SJCRH30 (cell line): Measurements from ENCODE around the gene FRMPD3. TPM values are rescaled to one million over a fixed set of nuclear protein-coding genes. Genes with fewer than 3 reads are reported as not detected.
"Not testable (repeated sequence)": the region's sequence is repeated elsewhere in the genome, so short reads cannot be mapped to it uniquely, and the experiment has no call there.

ENCODE experiments used
- DNase-seq, 2 experiments: peaks; one replicate each; pipeline ENCODE4 v3.0.0-alpha.2; 2015 to 2020
- H3K27ac ChIP-seq: fragments of 250-450 bp; sonication (Bioruptor Pico); 2 replicates; pipeline ENCODE4 v1.5.1; 2020; ENCODE audit warnings: mild to moderate bottlenecking, moderate library complexity
- H3K27me3 ChIP-seq: fragments of 250-450 bp; sonication (Bioruptor Pico); 2 replicates; pipeline ENCODE4 v1.5.1; 2020; ENCODE audit warnings: mild to moderate bottlenecking, moderate library complexity
- H3K36me3 ChIP-seq: fragments of 250-450 bp; sonication (Bioruptor Pico); 2 replicates; pipeline ENCODE4 v1.5.1; 2020; ENCODE audit warnings: mild to moderate bottlenecking, moderate library complexity
- H3K4me1 ChIP-seq: fragments of 250-450 bp; sonication (Bioruptor Pico); 2 replicates; pipeline ENCODE4 v1.5.1; 2020; ENCODE audit warnings: mild to moderate bottlenecking, moderate library complexity
- H3K4me3 ChIP-seq: fragments of 250-450 bp; sonication (Bioruptor Pico); 2 replicates; pipeline ENCODE4 v1.5.1; 2020; ENCODE audit warnings: mild to moderate bottlenecking, moderate library complexity
- H3K9me3 ChIP-seq: fragments of 250-450 bp; sonication (Bioruptor Pico); replicated peaks from 2 replicates; pipeline ENCODE4 v1.5.1; 2020; ENCODE audit warnings: mild to moderate bottlenecking, moderate library complexity
- total RNA-seq: library from RNA; depleted of rRNA; stranded (reverse); fragments of >200 nt; shearing (Covaris generic); gene quantifications from 2 replicates; pipeline ENCODE4 v1.2.3, GENCODE V29; 2014

Gene FRMPD3
- total RNA-seq, 1 experiment from 2014 or later, result 0.04 TPM

- Histone ChIP-seq H3K27ac (no peak overlapping the region), H3K27me3 (no peaks in the 10 kb centered on the region), H3K9me3 (no peaks in the 10 kb centered on the region), H3K4me1 (no peaks in the 10 kb centered on the region), H3K4me3 (no peak overlapping the region), H3K36me3 (no peaks in the 10 kb centered on the region)
- no peak for DNase-seq
These were observed 7.8 kb downstream of the FRMPD3 start for GRCh38 chrX:107457289-107457688.

GRCh38 chrX:107465932-107466620, 16.6 kb downstream of the FRMPD3 start:
- no peak for DNase-seq
- no peak overlapping the region for H3K4me3 ChIP-seq
- no peak overlapping the region for H3K27ac ChIP-seq
- H3K9me3 ChIP-seq, result no peaks in the 10 kb centered on the region
- H3K36me3 ChIP-seq, result no peaks in the 10 kb centered on the region
- no peaks in the 10 kb centered on the region for H3K27me3 ChIP-seq
- H3K4me1 ChIP-seq, result no peaks in the 10 kb centered on the region

- Histone ChIP-seq H3K4me3 (no peak overlapping the region), H3K4me1 (no peaks in the 10 kb centered on the region), H3K27me3 (no peaks in the 10 kb centered on the region), H3K27ac (no peak overlapping the region), H3K36me3 (no peaks in the 10 kb centered on the region), H3K9me3 (no peaks in the 10 kb centered on the region)
- no peak for DNase-seq
These were observed 17.8 kb downstream of the FRMPD3 start for GRCh38 chrX:107467271-107467670.

- DNase-seq, result no peak
- H3K36me3 ChIP-seq, result no peaks in the 10 kb centered on the region
- H3K4me1 ChIP-seq, result no peaks in the 10 kb centered on the region
- H3K27me3 ChIP-seq, result no peaks in the 10 kb centered on the region
- H3K27ac ChIP-seq, result no peak overlapping the region
- H3K9me3 ChIP-seq, result no peaks in the 10 kb centered on the region
- H3K4me3 ChIP-seq, result no peak overlapping the region
These were observed 20.7 kb downstream of the FRMPD3 start for GRCh38 chrX:107470198-107470597.

- no peak for DNase-seq
- Histone ChIP-seq H3K4me3 (no peak overlapping the region), H3K9me3 (no peaks in the 10 kb centered on the region), H3K27ac (no peak overlapping the region), H3K4me1 (no peaks in the 10 kb centered on the region), H3K36me3 (no peaks in the 10 kb centered on the region), H3K27me3 (no peaks in the 10 kb centered on the region)
These were observed 21.5 kb downstream of the FRMPD3 start for GRCh38 chrX:107470971-107471370.

GRCh38 chrX:107471420-107471819, 22.0 kb downstream of the FRMPD3 start:
- H3K36me3 ChIP-seq, H3K9me3 ChIP-seq, H3K27ac ChIP-seq, H3K4me3 ChIP-seq, H3K27me3 ChIP-seq, H3K4me1 ChIP-seq, DNase-seq: not testable (repeated sequence)

- Histone ChIP-seq H3K36me3 (no peaks in the 10 kb centered on the region), H3K27ac (no peak overlapping the region), H3K4me1 (no peaks in the 10 kb centered on the region), H3K27me3 (no peaks in the 10 kb centered on the region), H3K9me3 (no peaks in the 10 kb centered on the region), H3K4me3 (no peak overlapping the region)
- DNase-seq, result no peak
These were observed 28.0 kb downstream of the FRMPD3 start for GRCh38 chrX:107477406-107477805.

- Histone ChIP-seq H3K27ac (no peak overlapping the region), H3K27me3 (no peaks in the 10 kb centered on the region), H3K4me3 (no peak overlapping the region), H3K9me3 (no peaks in the 10 kb centered on the region), H3K4me1 (no peaks in the 10 kb centered on the region), H3K36me3 (no peaks in the 10 kb centered on the region)
- no peak for DNase-seq
These were observed 30.8 kb downstream of the FRMPD3 start for GRCh38 chrX:107480272-107480671.

- Histone ChIP-seq H3K36me3 (no peaks in the 10 kb centered on the region), H3K4me3 (no peak overlapping the region), H3K27me3 (no peaks in the 10 kb centered on the region), H3K9me3 (no peaks in the 10 kb centered on the region), H3K4me1 (no peaks in the 10 kb centered on the region), H3K27ac (no peak overlapping the region)
- no peak for DNase-seq
These were observed 32.6 kb downstream of the FRMPD3 start for GRCh38 chrX:107482046-107482445.

GRCh38 chrX:107484002-107484726, 34.7 kb downstream of the FRMPD3 start:
- no peaks in the 10 kb centered on the region for H3K9me3 ChIP-seq
- peak; percentile 14 to 37 for DNase-seq
- no peak overlapping the region for H3K4me3 ChIP-seq
- H3K36me3 ChIP-seq, result no peaks in the 10 kb centered on the region
- no peak overlapping the region for H3K27ac ChIP-seq
- no peaks in the 10 kb centered on the region for H3K4me1 ChIP-seq
- H3K27me3 ChIP-seq, result no peaks in the 10 kb centered on the region

- no peak overlapping the region for H3K27ac ChIP-seq
- no peaks in the 10 kb centered on the region for H3K4me1 ChIP-seq
- no peaks in the 10 kb centered on the region for H3K36me3 ChIP-seq
- H3K9me3 ChIP-seq, result no peaks in the 10 kb centered on the region
- DNase-seq, result no peak
- no peaks in the 10 kb centered on the region for H3K27me3 ChIP-seq
- no peak overlapping the region for H3K4me3 ChIP-seq
These were observed 35.6 kb downstream of the FRMPD3 start for GRCh38 chrX:107485013-107485412.

GRCh38 chrX:107493141-107493540, 43.7 kb downstream of the FRMPD3 start:
- Histone ChIP-seq H3K36me3 (no peaks in the 10 kb centered on the region), H3K9me3 (no peaks in the 10 kb centered on the region), H3K27me3 (no peaks in the 10 kb centered on the region), H3K4me3 (no peak overlapping the region), H3K27ac (no peak overlapping the region), H3K4me1 (no peaks in the 10 kb centered on the region)
- DNase-seq, result no peak

- Histone ChIP-seq H3K27me3 (no peaks in the 10 kb centered on the region), H3K9me3 (no peaks in the 10 kb centered on the region), H3K36me3 (no peaks in the 10 kb centered on the region), H3K4me3 (no peak overlapping the region), H3K27ac (no peak overlapping the region), H3K4me1 (no peaks in the 10 kb centered on the region)
- no peak for DNase-seq
These were observed 47.3 kb downstream of the FRMPD3 start for GRCh38 chrX:107496786-107497185.
